ENCODE results near the gene SH3D21.

DNA sequence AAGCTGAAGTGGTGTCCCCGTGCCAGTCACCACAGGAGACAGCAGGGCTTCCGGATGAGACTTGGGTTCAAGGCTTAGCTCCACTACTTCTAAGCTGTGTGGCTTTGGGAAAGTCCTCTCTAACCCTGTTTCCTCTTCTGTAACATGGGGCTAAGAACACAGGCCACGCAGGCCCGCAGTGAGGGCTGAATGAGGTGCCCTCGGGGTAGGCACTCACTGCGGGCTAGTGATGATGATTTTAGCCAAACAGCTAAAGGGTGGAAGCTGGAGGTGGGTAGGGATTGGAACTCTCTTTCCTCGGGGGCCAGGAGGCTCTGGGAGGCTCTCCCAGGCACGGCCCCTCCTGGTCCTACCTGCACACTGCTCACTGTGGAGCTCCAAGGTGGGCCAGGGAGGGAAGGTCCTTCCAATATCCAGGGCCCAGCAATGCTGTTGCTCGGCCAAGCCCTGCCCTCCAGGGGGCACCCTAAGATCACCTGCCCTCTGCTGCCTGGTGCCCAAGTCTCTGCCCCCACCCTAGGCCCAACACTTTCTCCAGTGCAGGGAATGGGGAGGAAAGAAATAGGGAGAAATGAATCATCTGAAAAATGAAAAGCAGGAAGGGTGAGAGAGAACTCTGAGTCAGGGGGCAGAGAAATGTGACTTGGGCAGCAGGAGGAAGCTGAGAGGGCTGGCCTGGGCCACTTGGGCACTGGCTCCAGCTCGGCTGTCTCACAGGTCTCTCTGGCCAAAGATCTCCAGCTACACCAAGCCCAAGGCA is 36.4 kb downstream of the SH3D21 start:
- TF ChIP-seq POLR2A (IDR thresholded peaks at IDR 0.05), result no peak
- TF ChIP-seq, protein P1, sequence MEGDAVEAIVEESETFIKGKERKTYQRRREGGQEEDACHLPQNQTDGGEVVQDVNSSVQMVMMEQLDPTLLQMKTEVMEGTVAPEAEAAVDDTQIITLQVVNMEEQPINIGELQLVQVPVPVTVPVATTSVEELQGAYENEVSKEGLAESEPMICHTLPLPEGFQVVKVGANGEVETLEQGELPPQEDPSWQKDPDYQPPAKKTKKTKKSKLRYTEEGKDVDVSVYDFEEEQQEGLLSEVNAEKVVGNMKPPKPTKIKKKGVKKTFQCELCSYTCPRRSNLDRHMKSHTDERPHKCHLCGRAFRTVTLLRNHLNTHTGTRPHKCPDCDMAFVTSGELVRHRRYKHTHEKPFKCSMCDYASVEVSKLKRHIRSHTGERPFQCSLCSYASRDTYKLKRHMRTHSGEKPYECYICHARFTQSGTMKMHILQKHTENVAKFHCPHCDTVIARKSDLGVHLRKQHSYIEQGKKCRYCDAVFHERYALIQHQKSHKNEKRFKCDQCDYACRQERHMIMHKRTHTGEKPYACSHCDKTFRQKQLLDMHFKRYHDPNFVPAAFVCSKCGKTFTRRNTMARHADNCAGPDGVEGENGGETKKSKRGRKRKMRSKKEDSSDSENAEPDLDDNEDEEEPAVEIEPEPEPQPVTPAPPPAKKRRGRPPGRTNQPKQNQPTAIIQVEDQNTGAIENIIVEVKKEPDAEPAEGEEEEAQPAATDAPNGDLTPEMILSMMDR (IDR thresholded peaks at IDR 0.05), result peak; percentile 26 to 74 (median 69)
